Vagina (tissue), 2 donors: ENCODE data around the gene ATP7B. TPM values are rescaled to one million over a fixed set of nuclear protein-coding genes. Genes with fewer than 3 reads are reported as not detected.
A peak's percentile ranks its signal among the peaks of the same experiment; 100 is the strongest.

Experiments used
- DNase-seq, 2 donors: peaks; one replicate each; pipeline ENCODE4 v3.0.0-alpha.2; 2017; ENCODE audit errors: extremely low spot score in 2 of 2
- H3K27ac ChIP-seq: fragments of 200-600 bp; sonication (generic); one replicate; pipeline ENCODE4 v1.5.1; 2019
- H3K27me3 ChIP-seq: fragments of 200-600 bp; sonication (generic); one replicate; pipeline ENCODE4 v1.5.1; 2019
- H3K36me3 ChIP-seq, 2 donors: fragments of 200-600 bp; sonication (generic); one replicate each; pipeline ENCODE4 v1.5.1; 2017 to 2019
- H3K4me1 ChIP-seq: fragments of 200-600 bp; sonication (generic); one replicate; pipeline ENCODE4 v1.5.1; 2019
- H3K4me3 ChIP-seq, 2 donors: fragments of 200-600 bp; sonication (generic); 1 replicate in 1 of 2; 2 replicates in 1 of 2; pipeline ENCODE4 v1.5.1; 2016 to 2019
- H3K9me3 ChIP-seq: fragments of 200-600 bp; sonication (generic); one replicate; pipeline ENCODE4 v1.5.1; 2019
- POLR2A ChIP-seq, 2 donors: fragments of 450-650 bp; IDR thresholded peaks; one replicate each; pipeline ENCODE4 v1.6.1; 2017; ENCODE audit warnings: antibody characterized with exemption in 2 of 2, mild to moderate bottlenecking in 2 of 2, moderate library complexity in 2 of 2
- POLR2AphosphoS5 ChIP-seq, 2 donors: sonication (generic); formaldehyde crosslinking; IDR thresholded peaks; one replicate each; pipeline ENCODE4 v1.9.0; 2017; ENCODE audit warnings: antibody characterized with exemption in 2 of 2, mild to moderate bottlenecking in 2 of 2, low read depth in 1 of 2; ENCODE audit not compliant: insufficient read depth in 1 of 2
- intact Hi-C: fragments of 100-400 bp; cut with DNase I; formaldehyde crosslinking; loops from one replicate; pipeline ENCODE4 v1.15.1; 2023
- total RNA-seq: library from RNA; depleted of rRNA; stranded (reverse); fragments of >200 nt; gene quantifications from one replicate; pipeline ENCODE4 v1.2.3, GENCODE V29; 2016
- TF ChIP-seq, protein P1 (sequence below), 3 experiments: fragments of 450-650 bp in 2 of 3; fragments of 200-600 bp in 1 of 3; sonication (generic) in 1 of 3; IDR thresholded peaks; one replicate each; pipeline ENCODE4 v1.5.1; 2017 to 2019; ENCODE audit warnings: antibody characterized with exemption in 3 of 3, mild to moderate bottlenecking in 2 of 3, moderate library complexity in 2 of 3

The ATP7B gene
- total RNA-seq, 1 donor from 2014 or later: 2.5 TPM

DNA sequence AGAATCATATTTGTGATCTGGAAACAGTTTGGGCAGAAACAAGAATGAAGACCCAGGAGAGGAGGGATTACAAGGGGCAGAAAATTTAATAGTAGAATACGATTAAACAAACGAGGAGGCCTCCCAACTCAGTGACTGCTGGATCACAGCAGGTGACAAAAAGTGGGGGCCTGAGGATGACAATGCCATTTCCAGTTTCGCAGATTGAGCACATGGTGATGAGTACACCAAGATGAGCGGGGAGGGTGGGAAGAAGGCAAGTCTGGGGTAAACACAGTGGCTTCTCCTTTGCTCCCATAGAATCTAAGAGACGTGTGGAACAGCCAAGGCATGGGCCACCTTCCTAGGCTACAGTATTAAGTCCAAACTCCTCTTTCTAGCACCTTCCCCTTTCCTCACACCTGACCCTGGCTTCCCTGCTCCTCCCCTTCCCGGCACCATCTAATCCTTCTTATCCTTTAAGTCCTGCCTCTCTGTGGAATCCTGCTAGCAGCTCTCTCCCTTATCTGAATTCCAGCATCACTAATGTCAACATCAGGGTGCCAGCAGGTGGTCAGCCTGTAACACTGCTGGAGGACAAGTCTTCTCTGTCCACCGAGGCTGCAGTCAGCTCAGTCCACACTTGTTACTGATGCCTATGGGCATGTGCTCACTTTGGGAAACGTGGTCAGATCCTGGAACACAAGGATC is 13.5 kb downstream of the ATP7B start:
- no peaks in the 10 kb centered on the region for H3K9me3 ChIP-seq
- TF ChIP-seq, protein P1, sequence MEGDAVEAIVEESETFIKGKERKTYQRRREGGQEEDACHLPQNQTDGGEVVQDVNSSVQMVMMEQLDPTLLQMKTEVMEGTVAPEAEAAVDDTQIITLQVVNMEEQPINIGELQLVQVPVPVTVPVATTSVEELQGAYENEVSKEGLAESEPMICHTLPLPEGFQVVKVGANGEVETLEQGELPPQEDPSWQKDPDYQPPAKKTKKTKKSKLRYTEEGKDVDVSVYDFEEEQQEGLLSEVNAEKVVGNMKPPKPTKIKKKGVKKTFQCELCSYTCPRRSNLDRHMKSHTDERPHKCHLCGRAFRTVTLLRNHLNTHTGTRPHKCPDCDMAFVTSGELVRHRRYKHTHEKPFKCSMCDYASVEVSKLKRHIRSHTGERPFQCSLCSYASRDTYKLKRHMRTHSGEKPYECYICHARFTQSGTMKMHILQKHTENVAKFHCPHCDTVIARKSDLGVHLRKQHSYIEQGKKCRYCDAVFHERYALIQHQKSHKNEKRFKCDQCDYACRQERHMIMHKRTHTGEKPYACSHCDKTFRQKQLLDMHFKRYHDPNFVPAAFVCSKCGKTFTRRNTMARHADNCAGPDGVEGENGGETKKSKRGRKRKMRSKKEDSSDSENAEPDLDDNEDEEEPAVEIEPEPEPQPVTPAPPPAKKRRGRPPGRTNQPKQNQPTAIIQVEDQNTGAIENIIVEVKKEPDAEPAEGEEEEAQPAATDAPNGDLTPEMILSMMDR (IDR thresholded peaks at IDR 0.05): no peak
- no peak for TF ChIP-seq POLR2AphosphoS5 (IDR thresholded peaks at IDR 0.05; ENCODE audit: insufficient read depth in 1 of 2, low read depth in 1 of 2)
- TF ChIP-seq POLR2A (IDR thresholded peaks at IDR 0.05): no peak
- H3K4me3 ChIP-seq: no peak overlapping the region
- DNase-seq: no peak
- H3K27ac ChIP-seq: no peak overlapping the region
- peaks cover 17% of the 10 kb centered on the region for H3K4me1 ChIP-seq
- H3K27me3 ChIP-seq: no peaks in the 10 kb centered on the region
- intact Hi-C loops: loop anchor here (10.0 kb wide), 1 partner anchor 127 kb away; the partner anchor contains the start of gene NEK5
- H3K36me3 ChIP-seq: no peaks in the 10 kb centered on the region

DNA sequence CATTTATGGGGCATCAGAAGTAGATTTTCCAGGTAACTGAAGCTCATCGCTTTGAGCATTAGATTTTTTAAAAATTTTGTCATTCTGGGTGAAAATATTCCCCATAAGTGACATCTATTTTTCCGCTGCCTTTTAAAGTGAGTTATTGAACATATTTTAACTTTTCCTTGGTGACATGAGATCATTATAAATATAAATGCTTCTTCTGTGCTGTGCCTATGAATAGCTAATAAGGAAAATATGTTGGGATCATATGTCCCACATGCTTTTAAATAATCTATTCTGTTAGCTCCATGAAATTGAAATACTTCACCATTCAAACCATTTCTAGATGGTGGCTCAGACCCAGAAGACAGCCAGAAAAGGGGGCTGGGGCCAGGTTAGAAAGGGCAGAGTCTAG is 14.1 kb downstream of the ATP7B start:
- Histone ChIP-seq H3K27ac (no peak overlapping the region), H3K4me3 (no peak overlapping the region), H3K9me3 (no peaks in the 10 kb centered on the region), H3K27me3 (no peaks in the 10 kb centered on the region), H3K4me1 (peaks cover 17% of the 10 kb centered on the region), H3K36me3 (no peaks in the 10 kb centered on the region)
- TF ChIP-seq, protein P1 (IDR thresholded peaks at IDR 0.05): no peak
- no peak for TF ChIP-seq POLR2A (IDR thresholded peaks at IDR 0.05)
- no peak for TF ChIP-seq POLR2AphosphoS5 (IDR thresholded peaks at IDR 0.05; ENCODE audit: insufficient read depth in 1 of 2, low read depth in 1 of 2)
- DNase-seq: no peak
- intact Hi-C loops: loop anchor here (10.0 kb wide), 1 partner anchor 128 kb away; the partner anchor contains the start of gene NEK5

DNA sequence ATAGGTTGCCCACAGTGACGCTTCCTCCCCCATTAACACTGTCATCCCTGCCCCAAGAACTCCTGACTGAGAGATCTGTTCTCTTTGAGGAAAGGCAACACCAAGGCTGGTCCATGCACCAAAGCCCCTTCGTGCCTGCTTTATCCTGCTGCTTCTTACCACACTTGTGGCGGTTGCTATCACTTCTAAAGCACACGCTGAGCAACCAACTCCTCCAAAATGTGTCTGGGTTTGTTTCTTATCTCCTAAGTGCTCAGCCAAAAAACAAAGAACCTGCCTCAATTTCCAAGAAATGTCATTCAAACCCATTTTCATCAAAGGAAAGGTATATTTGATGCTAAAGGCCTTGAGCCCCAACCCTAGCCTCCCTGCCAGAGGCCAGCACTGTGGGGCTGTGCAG is 14.6 kb downstream of the ATP7B start:
- no peak overlapping the region for H3K27ac ChIP-seq

DNA sequence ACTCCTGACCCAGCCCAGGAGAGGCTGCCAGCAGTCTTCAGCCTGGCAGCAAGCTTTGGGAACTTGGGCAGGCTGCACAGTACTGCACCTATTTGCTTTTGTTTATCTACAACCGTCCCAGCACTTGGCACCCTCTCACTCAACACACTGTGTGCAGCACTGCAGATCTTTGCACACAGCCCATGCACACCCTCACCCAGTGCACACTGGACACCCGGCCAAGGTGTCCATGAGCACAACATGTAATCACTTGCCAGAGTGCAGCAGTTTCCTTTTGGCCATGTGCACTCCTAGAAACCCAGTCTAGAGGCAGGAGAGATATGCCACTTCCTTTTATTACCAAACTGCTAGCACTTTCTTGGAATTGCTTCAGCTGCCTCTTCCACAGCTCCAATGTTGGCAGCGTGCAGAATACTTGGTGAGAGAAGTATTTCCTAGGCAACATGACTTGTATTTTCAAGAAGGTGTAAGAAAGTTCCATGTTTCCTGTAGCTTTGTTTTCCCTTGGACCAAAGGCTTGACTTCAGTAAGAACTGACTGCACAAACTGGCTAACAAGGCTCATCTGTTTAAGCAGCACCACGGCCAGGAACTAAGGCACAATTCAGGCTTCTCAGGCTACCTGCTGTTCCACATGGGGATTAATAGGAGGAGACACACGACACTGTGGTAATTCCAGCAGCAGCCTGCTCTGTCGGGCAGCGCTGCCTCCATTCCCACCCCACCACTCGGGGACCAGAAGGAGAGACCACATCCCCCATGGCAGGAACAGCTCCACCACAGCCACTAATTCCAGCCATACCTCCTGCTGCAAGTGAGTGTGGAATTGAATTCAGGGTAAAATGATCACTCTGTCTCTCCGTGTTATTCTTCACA is 15.3 kb downstream of the ATP7B start:
- Histone ChIP-seq H3K4me1 (peaks cover 17% of the 10 kb centered on the region), H3K27ac (no peak overlapping the region), H3K9me3 (no peaks in the 10 kb centered on the region), H3K4me3 (peak overlapping the region in 1 of 2 donors; percentile 16), H3K27me3 (no peaks in the 10 kb centered on the region), H3K36me3 (no peaks in the 10 kb centered on the region)
- no peak for TF ChIP-seq POLR2AphosphoS5 (IDR thresholded peaks at IDR 0.05; ENCODE audit: insufficient read depth in 1 of 2, low read depth in 1 of 2)
- TF ChIP-seq, protein P1 (IDR thresholded peaks at IDR 0.05): no peak
- no peak for TF ChIP-seq POLR2A (IDR thresholded peaks at IDR 0.05)
- DNase-seq: no peak
- intact Hi-C loops: loop anchor here (10.0 kb wide), 1 partner anchor 129 kb away; the partner anchor contains the start of gene NEK5

More for the DNA sequence above, 14.6 kb downstream of the ATP7B start:
- Histone ChIP-seq H3K9me3 (no peaks in the 10 kb centered on the region), H3K27me3 (no peaks in the 10 kb centered on the region), H3K4me3 (no peak overlapping the region), H3K36me3 (no peaks in the 10 kb centered on the region), H3K4me1 (peaks cover 17% of the 10 kb centered on the region)
- DNase-seq: no peak
- no peak for TF ChIP-seq POLR2A (IDR thresholded peaks at IDR 0.05)
- TF ChIP-seq, protein P1 (IDR thresholded peaks at IDR 0.05): no peak
- no peak for TF ChIP-seq POLR2AphosphoS5 (IDR thresholded peaks at IDR 0.05; ENCODE audit: insufficient read depth in 1 of 2, low read depth in 1 of 2)
- intact Hi-C loops: loop anchor here (10.0 kb wide), 1 partner anchor 128 kb away; the partner anchor contains the start of gene NEK5
